NCI-H510A (cell line): ENCODE results near the gene VPS50.

ENCODE experiments used
- DNase-seq: peaks from one replicate; lab custom pipeline; 2025; lab: John Stamatoyannopoulos, UW

VPS50 gene

DNA sequence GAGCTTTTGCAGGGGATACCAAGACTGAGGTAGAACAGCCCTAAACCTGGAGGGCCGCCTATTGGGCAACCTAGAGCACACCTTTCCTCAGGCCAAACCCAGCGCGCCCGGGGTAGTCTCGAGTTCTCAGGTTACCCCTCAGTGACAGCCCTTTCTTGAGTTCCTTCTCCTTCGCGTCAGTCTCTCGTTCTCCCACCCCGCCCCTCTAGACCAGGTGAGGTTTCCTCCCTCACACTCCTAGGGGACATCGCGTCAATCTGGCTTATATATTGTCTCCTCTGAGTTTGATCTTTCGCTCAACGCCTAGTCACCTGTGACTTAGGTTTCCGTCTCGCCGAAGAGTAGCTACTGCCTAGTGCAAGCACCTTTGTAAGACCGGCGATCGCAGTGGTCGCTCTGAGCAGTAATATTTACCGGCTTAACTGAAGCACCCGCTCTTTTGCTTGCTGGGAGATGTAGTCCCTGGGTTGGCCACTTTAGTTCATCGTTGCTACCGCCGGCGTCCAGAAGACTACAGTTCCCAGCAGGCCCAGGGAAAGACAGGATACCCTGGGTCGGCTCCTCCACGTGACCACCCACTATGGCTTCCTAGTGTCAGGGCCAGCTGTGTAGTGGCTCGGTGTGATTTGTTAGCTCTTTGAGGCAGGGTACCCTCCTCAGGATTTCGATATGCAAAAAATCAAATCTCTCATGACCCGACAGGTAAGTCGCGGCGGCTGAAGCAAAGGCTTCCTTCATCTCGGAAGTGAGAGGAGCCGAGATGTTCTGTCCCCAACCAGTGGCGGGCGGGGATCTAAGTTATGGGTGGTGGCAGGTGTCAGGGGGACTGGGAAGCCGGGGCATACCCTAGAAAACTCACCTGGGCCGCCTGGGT lies at the start of gene VPS50:
TSS of gene VPS50 (plus strand) at position 568 of the 874 bp plus-strand sequence. CDS start at position 670, 102 bp downstream.
- peak; percentile 77 for DNase-seq

GRCh38 chr7:93185303-93186027 lies 46.7 kb upstream of the VPS50 start:
- DNase-seq: no peak

DNA sequence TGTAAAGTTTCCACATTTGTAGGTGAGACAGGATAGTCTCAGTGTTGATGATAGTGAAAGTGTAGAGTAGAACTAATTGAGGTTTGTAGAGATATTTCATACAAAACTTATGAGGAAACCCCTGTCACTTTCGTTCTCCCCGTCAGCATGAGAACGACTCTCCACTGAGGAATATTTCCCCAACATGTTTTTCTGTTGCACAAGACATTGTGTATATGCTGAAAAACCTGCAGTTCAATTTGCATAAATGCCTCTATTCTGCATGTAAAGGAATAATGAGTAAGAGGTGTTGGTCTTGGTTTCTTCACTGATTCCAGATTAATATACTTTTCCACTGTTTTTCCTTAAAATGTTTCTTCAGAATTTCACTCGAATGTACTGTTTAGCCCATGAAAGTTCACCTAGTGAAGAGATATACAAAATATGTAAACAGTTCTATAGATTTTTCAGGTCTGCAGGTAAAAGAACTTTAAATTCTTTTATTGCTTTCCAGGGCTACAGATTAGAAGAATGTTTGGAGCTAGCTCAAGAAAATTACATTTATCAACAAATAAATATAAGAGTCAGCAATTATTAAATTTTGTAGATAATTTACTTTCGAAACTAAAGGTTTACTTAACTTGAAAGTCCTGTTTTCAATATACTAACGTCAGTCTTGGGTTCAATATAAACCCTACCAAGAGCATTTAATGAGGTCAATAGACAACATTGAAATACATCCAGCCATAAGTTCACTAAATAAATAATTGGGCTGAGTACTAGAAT lies 43.1 kb upstream of the VPS50 start:
- DNase-seq: no peak

GRCh38 chr7:93194386-93194785 lies 37.8 kb upstream of the VPS50 start:
- no peak for DNase-seq

- no peak for DNase-seq
Observed at GRCh38 chr7:93196336-93196735, 35.8 kb upstream of the VPS50 start.

DNA sequence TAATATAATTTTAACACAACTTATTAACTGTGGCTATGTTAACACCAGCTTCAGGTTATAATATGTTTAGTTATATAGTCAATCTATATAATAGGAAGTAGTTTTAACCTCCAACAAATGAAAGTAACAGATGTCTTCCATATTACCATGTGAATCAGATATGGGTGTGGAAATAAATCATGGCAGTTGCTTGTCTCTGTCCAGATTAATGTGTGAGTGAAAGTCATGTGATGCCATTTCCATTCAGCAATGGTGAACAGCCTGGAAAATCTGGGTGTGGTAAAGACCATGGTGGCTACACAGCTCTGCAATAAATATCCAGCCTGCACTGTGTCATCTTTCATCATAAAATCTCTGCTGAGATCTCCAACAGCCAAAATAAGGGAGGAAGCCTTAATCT lies 33.7 kb upstream of the VPS50 start:
- no peak for DNase-seq

DNA sequence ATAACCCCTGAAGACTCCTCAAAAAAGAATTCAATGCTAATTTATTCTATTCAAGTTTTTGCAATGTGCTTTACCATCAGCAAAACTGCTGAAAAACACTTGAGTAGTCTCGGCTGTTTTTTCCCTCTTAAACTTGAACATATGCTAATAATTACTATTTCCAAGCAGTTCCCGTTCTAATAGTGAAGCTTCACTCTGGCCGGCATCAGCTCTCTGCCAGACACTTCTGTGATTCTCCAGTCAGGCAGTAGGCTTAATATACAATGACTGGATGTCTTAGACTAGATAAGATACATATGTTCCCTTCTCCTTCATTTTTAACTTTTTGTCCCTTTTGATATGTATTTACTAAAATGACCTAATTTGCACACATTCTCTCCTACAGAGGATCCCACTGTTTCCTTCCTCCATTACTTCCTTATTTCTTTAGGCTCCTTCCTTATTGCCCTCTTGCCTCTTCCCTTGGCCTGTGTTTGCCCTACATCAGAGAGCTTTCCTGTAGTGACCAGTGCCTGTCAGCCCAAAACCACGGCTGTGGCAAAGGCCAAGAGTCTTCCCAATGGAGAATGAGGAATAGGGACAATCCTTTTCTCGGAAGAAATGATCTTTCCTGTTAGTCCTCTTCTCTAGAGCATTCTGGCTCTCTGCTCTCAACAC lies 29.4 kb upstream of the VPS50 start:
- no peak for DNase-seq

- peak; percentile 9 for DNase-seq
Observed at GRCh38 chr7:93203496-93203895, 28.7 kb upstream of the VPS50 start.

DNA sequence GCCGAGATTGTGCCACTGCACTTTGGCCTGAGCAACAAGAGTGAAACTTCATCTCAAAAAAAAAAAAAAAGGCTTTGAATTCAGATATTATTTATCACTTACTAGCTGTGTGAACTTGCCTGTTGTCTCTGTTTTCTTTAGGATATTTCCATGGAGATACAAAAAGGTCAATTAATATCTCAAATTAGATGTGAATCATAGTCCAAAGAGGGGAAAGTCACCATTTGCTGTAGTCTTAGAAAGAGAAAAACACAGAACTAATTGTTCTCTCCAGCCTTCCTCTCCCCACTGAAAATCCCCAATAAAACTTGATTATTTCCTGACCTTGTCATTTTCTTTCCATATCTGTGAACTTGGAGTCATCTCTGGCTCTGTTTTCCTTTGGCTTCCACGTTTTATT lies 27.1 kb upstream of the VPS50 start:
- no peak for DNase-seq

DNA sequence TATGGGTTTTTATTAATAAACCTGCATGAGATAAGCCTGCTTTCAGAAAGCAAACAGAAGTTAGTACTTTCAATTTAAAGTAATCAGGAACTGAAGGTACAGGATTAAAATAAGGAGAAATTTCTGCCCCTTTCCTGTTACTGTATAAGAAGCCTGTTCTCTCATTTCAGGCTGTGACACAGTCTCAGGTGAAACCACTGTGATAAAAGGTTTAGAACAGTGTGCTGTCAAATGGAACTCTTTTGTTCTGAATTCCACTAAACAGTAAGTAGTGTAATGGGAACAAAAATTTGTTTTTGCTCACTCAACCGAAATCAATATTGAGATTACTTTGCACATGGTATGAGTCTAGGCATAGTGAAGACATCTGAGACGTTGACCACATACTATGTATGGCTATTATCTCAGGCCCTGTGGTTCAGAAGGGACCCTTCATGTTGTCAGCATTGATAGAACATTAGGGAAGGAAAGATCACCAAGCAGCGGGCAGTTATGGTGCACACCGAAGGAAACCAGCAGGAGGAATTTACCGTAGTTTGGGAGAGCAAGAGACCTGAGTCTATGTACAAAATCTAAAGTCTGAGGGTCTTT lies 20.8 kb upstream of the VPS50 start:
- DNase-seq: no peak

DNA sequence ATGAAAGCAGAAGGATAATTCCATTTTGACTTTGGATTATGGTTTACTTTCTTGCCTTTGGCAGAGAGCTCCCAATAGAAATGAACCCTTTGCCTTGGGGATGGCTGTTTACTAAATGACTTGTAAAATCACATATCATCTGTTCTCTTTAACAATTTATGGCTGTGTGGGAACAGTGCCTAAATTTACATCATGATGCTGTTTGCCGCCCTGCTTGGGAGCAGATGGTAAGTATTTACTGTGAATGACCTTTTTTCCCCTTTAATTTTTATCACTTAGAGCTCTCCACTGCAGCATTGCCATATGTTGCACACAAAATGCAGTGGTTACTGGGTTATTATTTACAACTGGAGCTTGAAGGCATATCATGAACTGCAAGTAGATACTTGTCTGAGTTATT lies 19.3 kb upstream of the VPS50 start:
- no peak for DNase-seq

DNA sequence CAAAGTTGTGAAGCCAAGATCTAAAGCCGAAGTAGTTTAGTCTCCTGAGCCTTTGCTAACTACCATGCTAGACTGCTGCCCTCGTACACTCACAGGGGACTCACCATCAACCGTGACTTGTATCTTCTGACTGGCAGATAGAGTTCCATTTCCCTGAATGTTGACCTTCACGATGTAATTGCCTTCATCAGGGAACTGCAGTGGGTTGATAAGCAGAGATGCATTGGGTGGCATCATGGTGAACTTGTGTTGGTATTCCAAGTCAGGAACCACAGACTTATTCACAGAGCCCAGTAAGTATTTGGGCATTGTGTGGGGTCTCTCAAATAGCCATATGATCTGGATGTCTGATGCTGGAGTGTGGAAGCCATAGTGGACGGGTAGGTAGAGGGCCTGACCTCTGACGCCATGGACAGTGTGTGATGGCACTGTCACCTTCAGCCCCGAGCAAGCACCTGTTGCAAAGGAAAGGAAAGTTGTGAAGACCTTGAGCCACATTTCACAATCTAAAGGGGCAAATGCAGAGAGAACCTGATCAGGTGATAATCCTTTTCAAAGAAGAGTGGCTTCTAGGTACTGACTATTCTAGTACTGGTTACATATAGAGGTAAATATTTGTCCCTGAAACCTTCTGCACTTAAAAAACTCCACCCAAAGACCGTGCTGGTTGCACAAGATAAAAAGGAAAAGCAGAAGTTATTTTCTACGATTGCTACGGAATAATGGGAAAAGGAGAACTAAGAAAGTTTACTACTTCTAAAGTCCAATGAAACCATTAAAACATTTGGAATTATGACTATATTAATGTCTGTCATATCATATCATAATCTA lies 13.0 kb upstream of the VPS50 start:
- no peak for DNase-seq

DNA sequence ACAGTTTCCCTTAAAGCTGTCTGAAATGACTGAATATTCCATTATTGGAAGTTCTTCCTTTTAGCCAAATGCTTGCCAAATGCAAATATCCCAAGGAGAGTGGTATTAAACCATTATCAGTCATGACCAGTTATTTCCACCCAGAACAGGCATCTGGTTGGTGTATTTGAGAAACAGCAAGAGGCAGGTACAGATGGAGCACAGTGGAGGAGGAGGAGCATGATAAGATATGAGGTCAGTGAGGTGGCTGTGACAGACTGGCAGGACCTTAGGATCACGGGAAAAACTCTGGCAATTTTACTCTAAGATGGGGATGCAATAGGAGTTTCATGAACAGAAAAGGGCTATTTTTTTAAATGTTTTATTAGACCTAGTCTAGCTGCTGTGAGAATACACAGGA lies 12.3 kb upstream of the VPS50 start:
- DNase-seq: no peak

DNA sequence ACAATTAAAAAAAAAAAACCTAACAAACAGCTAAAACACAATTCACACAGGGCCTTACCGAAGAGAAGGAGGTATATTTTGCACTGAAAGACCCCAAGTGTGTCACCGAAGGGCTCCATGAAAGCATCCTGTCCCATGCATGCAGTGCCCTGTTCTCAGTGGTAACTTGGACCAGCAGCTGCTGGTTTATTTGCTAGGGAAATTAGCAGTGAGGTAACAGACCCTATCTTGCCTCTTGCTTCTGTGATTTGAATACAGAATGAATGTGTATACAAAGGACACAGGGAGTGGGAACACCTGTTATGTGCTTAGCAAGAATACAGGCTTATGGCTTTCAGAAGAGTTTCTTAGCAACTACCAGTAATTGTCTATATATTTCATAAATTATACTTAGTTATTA lies 5.9 kb upstream of the VPS50 start, which contains the start of gene HEPACAM2:
TSS of gene HEPACAM2 (minus strand) at position 160 of the 400 bp plus-strand sequence.
- DNase-seq: peak; percentile 2

- peak; percentile 6 for DNase-seq
Observed at GRCh38 chr7:93228302-93228701, 3.9 kb upstream of the VPS50 start.

DNA sequence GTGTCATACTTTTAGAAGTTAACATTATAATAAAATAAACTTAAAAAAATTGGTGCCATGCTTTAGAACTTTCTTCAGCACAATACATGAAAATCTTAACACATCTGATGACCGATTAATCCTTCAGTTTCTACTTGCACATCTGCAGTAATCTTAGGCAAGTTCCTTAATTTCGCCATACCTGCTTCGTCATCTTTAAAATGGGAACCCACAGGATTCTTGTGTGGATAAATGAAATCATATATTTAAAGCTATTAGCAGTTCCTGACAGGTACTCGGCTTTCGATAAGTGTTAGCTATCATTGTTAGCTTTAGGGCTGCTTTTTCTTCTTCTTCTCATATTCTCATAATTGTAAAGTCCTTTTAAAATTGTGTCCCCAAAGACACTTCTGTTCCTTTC lies 907 bp upstream of the VPS50 start:
- no peak for DNase-seq

GRCh38 chr7:93232673-93233018 lies 480 bp downstream of the VPS50 start:
- DNase-seq: no peak

DNA sequence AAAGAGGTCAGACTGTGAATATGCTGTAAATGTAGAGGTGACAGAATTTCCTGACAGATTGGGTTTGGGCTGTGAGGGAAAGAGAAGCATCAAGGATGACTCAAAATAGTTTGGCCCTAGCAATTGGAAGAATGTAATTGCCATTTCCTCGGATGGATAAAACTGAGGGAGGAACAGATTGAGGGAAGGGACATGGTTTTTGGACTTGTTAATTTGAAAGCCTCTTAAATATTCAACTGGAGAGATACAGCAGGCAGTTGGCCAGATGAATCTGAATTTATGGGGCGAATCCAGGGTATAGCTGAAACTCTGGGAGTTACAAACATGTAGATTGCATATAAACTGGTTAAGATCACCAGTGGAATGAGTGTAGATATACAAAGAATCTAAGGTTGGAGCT lies 3.4 kb downstream of the VPS50 start:
- no peak for DNase-seq

GRCh38 chr7:93238131-93238530 lies 6.0 kb downstream of the VPS50 start:
- DNase-seq: no peak

DNA sequence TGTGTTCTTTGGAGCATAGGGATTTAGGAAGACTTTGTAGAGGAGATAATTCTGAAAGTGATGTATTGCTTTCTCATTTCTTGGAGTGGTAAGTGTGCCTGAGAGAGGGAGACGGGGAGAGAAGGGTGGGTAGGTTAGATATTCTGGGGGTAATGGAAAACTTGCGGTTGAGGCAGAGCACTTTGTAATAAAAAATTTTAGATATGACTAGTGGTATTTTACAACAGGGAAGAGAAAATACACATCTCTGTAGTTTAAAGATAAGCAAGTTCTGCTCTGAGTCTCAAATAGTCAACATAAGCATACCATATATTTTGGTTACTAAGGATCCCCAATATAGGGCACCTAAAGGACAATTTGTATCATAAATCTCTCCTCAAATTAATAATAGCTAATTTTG lies 6.6 kb downstream of the VPS50 start:
- DNase-seq: no peak

GRCh38 chr7:93239824-93240223 lies 7.7 kb downstream of the VPS50 start:
- DNase-seq: no peak
